ENCODE measurements around the gene DLGAP1.

The DLGAP1 gene

GRCh38 chr18:3616744-3617143 lies 838.4 kb downstream of the DLGAP1 start:
- no peaks in the 10 kb centered on the region for H3K36me3 ChIP-seq (ENCODE audit: control insufficient read depth in 2 of 2, insufficient read depth in 1 of 2, low read length in 2 of 2)
- H3K9me3 ChIP-seq (ENCODE audit: control insufficient read depth, insufficient read depth, low read depth, low read length), result no peaks in the 10 kb centered on the region
- no peak for TF ChIP-seq ZNF449 (tag by site-specific recombination; IDR thresholded peaks at IDR 0.05)
- no peak for TF ChIP-seq ZNF585B (tag by site-specific recombination; IDR thresholded peaks at IDR 0.05)
- no peak for TF ChIP-seq ZNF792 (tag by site-specific recombination; IDR thresholded peaks at IDR 0.05)
- no peak for TF ChIP-seq ZNF670 (tag by site-specific recombination; IDR thresholded peaks at IDR 0.05; ENCODE audit: low read depth)
- no peak for TF ChIP-seq ZFP3 (tag by site-specific recombination; IDR thresholded peaks at IDR 0.05; ENCODE audit: low read depth)
- no peak for TF ChIP-seq ZNF623 (tag by site-specific recombination; IDR thresholded peaks at IDR 0.05)
- TF ChIP-seq SETDB1 (IDR thresholded peaks at IDR 0.05; ENCODE audit: insufficient read length, low read length), result no peak
- H3K4me1 ChIP-seq (ENCODE audit: control insufficient read depth, insufficient read depth, low read length), result 0 out of 2 replicates have a peak, but pooled peaks cover 2% of the 10 kb centered on the region
- no peak overlapping the region for H3K27ac ChIP-seq (ENCODE audit: extremely low read depth, low read depth, low read length)
- ChIA-PET CTCF (interaction anchor here (0.7 kb wide), 1 partner anchor 254 kb away, joined by 4 read pairs; no protein-coding TSS in a partner anchor), POLR2A (interaction anchor here (0.7 kb wide), 1 partner anchor 36 kb away, joined by 3 read pairs; no protein-coding TSS in a partner anchor)
- H3K4me3 ChIP-seq (ENCODE audit: low read depth, low read length), result no peak overlapping the region

DNA sequence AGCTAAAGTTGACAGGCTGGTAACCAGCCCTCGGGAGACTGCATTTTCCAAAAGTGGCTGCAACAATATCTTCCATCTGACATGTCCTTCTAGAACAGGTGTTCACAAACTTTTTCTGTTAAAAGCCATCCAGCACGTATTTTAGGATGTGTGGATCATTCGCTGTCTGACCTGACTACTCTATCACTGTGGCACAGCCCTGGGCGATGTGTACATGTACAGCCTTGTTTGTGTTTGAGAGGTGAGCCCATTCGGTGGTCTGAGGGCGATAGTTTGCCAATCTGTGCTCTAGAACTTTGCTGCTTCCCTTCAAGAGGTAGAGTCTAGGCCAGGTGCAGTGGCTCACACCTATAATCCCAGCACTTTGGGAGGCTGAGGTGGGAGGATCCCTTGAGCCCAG lies 839.0 kb downstream of the DLGAP1 start:
- POLR2A ChIA-PET, result interaction anchor here (1.2 kb wide), 1 partner anchor 13 kb away, joined by 3 read pairs; no protein-coding TSS in a partner anchor

DNA sequence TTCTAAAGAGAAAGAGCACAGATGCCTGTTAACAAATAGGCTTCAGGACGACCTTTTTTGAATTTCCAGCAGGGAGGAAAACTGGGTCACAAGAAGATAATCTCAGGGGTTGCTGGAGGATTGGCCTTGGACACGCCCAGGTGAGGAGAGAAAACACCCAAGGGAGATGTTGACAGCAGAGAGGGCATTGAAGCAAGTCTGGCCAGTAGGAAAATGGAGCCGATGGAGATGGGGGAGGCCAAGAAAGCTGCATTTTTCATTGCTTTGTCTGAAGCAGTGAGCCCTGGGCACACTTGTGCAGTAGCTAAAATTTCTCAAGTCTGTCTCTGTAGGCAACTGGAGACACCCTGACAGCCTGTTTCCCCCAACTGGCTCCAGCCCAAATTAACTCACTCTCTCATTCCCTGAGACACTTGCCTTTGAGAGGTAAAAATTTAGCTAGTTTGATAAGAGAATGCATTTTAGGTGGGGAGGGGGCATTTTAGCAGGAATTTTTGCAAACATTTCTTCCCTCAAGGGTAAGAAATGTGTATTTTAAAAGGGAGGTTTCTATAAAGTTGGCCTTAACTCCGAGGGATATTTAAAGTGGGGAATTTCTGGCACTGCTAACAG lies 839.6 kb downstream of the DLGAP1 start:
- Histone ChIP-seq H3K27ac (ENCODE audit: extremely low read depth, low read depth, low read length) (no peak overlapping the region), H3K36me3 (ENCODE audit: control insufficient read depth in 2 of 2, insufficient read depth in 1 of 2, low read length in 2 of 2) (no peaks in the 10 kb centered on the region), H3K4me1 (ENCODE audit: control insufficient read depth, insufficient read depth, low read length) (no peaks in the 10 kb centered on the region), H3K9me3 (ENCODE audit: control insufficient read depth, insufficient read depth, low read depth, low read length) (no peaks in the 10 kb centered on the region), H3K4me3 (ENCODE audit: low read depth, low read length) (no peak overlapping the region)
- ChIA-PET CTCF (interaction anchor here (0.6 to 1.1 kb wide), 4 partner anchors 11 to 408 kb away, joined by 3 to 4 read pairs (median 4); no protein-coding TSS in a partner anchor), POLR2A (interaction anchor here (1.2 kb wide), 1 partner anchor 13 kb away, joined by 3 read pairs; no protein-coding TSS in a partner anchor)
- no peak for TF ChIP-seq ZNF266 (tag by site-specific recombination; IDR thresholded peaks at IDR 0.05; ENCODE audit: low read depth)
- no peak for TF ChIP-seq ZNF23 (tag by site-specific recombination; IDR thresholded peaks at IDR 0.05; ENCODE audit: borderline replicate concordance)
- TF ChIP-seq ZNF544 (tag by site-specific recombination; IDR thresholded peaks at IDR 0.05), result no peak
- TF ChIP-seq, protein P1, sequence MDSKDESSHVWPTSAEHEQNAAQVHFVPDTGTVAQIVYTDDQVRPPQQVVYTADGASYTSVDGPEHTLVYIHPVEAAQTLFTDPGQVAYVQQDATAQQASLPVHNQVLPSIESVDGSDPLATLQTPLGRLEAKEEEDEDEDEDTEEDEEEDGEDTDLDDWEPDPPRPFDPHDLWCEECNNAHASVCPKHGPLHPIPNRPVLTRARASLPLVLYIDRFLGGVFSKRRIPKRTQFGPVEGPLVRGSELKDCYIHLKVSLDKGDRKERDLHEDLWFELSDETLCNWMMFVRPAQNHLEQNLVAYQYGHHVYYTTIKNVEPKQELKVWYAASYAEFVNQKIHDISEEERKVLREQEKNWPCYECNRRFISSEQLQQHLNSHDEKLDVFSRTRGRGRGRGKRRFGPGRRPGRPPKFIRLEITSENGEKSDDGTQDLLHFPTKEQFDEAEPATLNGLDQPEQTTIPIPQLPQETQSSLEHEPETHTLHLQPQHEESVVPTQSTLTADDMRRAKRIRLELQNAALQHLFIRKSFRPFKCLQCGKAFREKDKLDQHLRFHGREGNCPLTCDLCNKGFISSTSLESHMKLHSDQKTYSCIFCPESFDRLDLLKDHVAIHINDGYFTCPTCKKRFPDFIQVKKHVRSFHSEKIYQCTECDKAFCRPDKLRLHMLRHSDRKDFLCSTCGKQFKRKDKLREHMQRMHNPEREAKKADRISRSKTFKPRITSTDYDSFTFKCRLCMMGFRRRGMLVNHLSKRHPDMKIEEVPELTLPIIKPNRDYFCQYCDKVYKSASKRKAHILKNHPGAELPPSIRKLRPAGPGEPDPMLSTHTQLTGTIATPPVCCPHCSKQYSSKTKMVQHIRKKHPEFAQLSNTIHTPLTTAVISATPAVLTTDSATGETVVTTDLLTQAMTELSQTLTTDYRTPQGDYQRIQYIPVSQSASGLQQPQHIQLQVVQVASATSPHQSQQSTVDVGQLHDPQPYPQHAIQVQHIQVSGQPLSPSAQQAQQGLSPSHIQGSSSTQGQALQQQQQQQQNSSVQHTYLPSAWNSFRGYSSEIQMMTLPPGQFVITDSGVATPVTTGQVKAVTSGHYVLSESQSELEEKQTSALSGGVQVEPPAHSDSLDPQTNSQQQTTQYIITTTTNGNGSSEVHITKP (tag by site-specific recombination; IDR thresholded peaks at IDR 0.05), result no peak
- TF ChIP-seq SP2 (tag by site-specific recombination; IDR thresholded peaks at IDR 0.05), result no peak
- no peak for TF ChIP-seq ZNF561 (tag by site-specific recombination; IDR thresholded peaks at IDR 0.05; ENCODE audit: borderline replicate concordance)
- no peak for TF ChIP-seq ZNF362 (tag by site-specific recombination; IDR thresholded peaks at IDR 0.05)
- TF ChIP-seq, protein P2, sequence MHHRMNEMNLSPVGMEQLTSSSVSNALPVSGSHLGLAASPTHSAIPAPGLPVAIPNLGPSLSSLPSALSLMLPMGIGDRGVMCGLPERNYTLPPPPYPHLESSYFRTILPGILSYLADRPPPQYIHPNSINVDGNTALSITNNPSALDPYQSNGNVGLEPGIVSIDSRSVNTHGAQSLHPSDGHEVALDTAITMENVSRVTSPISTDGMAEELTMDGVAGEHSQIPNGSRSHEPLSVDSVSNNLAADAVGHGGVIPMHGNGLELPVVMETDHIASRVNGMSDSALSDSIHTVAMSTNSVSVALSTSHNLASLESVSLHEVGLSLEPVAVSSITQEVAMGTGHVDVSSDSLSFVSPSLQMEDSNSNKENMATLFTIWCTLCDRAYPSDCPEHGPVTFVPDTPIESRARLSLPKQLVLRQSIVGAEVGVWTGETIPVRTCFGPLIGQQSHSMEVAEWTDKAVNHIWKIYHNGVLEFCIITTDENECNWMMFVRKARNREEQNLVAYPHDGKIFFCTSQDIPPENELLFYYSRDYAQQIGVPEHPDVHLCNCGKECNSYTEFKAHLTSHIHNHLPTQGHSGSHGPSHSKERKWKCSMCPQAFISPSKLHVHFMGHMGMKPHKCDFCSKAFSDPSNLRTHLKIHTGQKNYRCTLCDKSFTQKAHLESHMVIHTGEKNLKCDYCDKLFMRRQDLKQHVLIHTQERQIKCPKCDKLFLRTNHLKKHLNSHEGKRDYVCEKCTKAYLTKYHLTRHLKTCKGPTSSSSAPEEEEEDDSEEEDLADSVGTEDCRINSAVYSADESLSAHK (tag by site-specific recombination; IDR thresholded peaks at IDR 0.05), result no peak
- TF ChIP-seq, protein P3, sequence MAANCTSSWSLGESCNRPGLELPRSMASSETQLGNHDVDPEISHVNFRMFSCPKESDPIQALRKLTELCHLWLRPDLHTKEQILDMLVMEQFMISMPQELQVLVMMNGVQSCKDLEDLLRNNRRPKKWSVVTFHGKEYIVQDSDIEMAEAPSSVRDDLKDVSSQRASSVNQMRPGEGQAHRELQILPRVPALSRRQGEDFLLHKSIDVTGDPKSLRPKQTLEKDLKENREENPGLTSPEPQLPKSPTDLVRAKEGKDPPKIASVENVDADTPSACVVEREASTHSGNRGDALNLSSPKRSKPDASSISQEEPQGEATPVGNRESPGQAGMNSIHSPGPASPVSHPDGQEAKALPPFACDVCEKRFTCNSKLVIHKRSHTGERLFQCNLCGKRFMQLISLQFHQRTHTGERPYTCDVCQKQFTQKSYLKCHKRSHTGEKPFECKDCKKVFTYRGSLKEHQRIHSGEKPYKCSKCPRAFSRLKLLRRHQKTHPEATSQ (tag by site-specific recombination; IDR thresholded peaks at IDR 0.05), result no peak
- TF ChIP-seq ZNF426 (tag by site-specific recombination; IDR thresholded peaks at IDR 0.05), result no peak

More for the DNA sequence above, 839.0 kb downstream of the DLGAP1 start:
- no peaks in the 10 kb centered on the region for H3K9me3 ChIP-seq (ENCODE audit: control insufficient read depth, insufficient read depth, low read depth, low read length)
- H3K4me1 ChIP-seq (ENCODE audit: control insufficient read depth, insufficient read depth, low read length), result no peaks in the 10 kb centered on the region
- TF ChIP-seq ZNF19 (tag by site-specific recombination; IDR thresholded peaks at IDR 0.05; ENCODE audit: low read depth), result no peak
- H3K4me3 ChIP-seq (ENCODE audit: low read depth, low read length), result no peak overlapping the region
- H3K36me3 ChIP-seq (ENCODE audit: control insufficient read depth in 2 of 2, insufficient read depth in 1 of 2, low read length in 2 of 2), result no peaks in the 10 kb centered on the region
- CTCF ChIA-PET, result interaction anchor here (0.6 to 1.1 kb wide), 3 partner anchors 10 to 409 kb away, joined by 3 to 4 read pairs (median 4); no protein-coding TSS in a partner anchor
- H3K27ac ChIP-seq (ENCODE audit: extremely low read depth, low read depth, low read length), result no peak overlapping the region
